Right cardiac atrium (tissue), 5 donors: ENCODE results near the gene TBL1Y. TPM values are rescaled to one million over a fixed set of nuclear protein-coding genes. Genes with fewer than 3 reads are reported as not detected.

Experiments
- ATAC-seq, 2 donors: fragments of 200-7000 bp; cut with Tn5 transposase; one replicate each; pipeline versions ENCODE4 v1.8.0 to v1.9.1; 2020; ENCODE audit warnings: moderate library complexity in 2 of 2, mild to moderate bottlenecking in 1 of 2
- DNase-seq, 3 donors: peaks; one replicate each; pipeline ENCODE4 v3.0.0-alpha.2; 2020
- H3K27ac ChIP-seq: one replicate; pipeline ENCODE4 v1.5.1; 2013; ENCODE audit warnings: mild to moderate bottlenecking, low read length, control low read depth, moderate library complexity
- H3K27me3 ChIP-seq: one replicate; pipeline ENCODE4 v1.6.1; 2013; ENCODE audit not compliant: control insufficient read depth, insufficient read depth
- H3K4me1 ChIP-seq: one replicate; pipeline ENCODE4 v1.6.1; 2013; ENCODE audit warnings: low read length; ENCODE audit not compliant: control insufficient read depth, insufficient read depth
- H3K4me3 ChIP-seq: one replicate; pipeline ENCODE4 v1.5.1; 2013; ENCODE audit warnings: low read length, control low read depth
- H3K9me3 ChIP-seq: one replicate; pipeline ENCODE4 v1.6.1; 2013; ENCODE audit warnings: low read length; ENCODE audit not compliant: control insufficient read depth
- WGBS: extraction: QIAGEN DNeasy Blood & Tissue Kit; methylation state at CpG from one replicate; pipeline ENCODE4 v1.1.7; 2013; 5-methylcytosine and 5-hydroxymethylcytosine counted together
- intact Hi-C, 4 donors: fragments of 100-400 bp; cut with DNase I; formaldehyde crosslinking; loops; one replicate each; pipeline versions ENCODE4 v1.11.0 to v1.14.0; 2022 to 2023
- polyA plus RNA-seq: library from polyadenylated mRNA; stranded (reverse); fragments of 200-250 nt; gene quantifications from one replicate; pipeline ENCODE4 v1.2.3, GENCODE V29; 2013
- total RNA-seq, 4 donors: library from RNA; stranded (reverse); fragmentation: NEBNext Ultra II Directional; extraction: Animal tissue kit (Norgen Biotek cat#: 25700); gene quantifications; one replicate each; pipeline ENCODE4 v1.2.1, GENCODE V29; 2021
- donor health status: healthy with polysubstance abuse.
- donor health status: DM: no; HTN: yes; CAD: no.
- donor health status: DM: no; HTN: no; CAD: no.
- donor health status: DM: no; HTN: yes; CAD: no; lungs with severe emphysema.
- donor health status: DM: yes; HTN: yes; CAD: no.

The TBL1Y gene
- total and polyA plus RNA-seq, 5 donors, result 0.05 to 0.17 TPM; not detected in 3

GRCh38 chrY:7125136-7126056, 214.9 kb downstream of the TBL1Y start:
- DNase-seq (no peak), ATAC-seq (no peak)
- no peaks in the 10 kb centered on the region for H3K4me1 ChIP-seq
- H3K4me3 ChIP-seq, result no peak overlapping the region
- no peak overlapping the region for H3K27ac ChIP-seq
- intact Hi-C loops, result no loop called here
- no peaks in the 10 kb centered on the region for H3K9me3 ChIP-seq
- 45% methylated on average over 6 of the region's 6 CpGs for WGBS
- no peaks in the 10 kb centered on the region for H3K27me3 ChIP-seq

DNA sequence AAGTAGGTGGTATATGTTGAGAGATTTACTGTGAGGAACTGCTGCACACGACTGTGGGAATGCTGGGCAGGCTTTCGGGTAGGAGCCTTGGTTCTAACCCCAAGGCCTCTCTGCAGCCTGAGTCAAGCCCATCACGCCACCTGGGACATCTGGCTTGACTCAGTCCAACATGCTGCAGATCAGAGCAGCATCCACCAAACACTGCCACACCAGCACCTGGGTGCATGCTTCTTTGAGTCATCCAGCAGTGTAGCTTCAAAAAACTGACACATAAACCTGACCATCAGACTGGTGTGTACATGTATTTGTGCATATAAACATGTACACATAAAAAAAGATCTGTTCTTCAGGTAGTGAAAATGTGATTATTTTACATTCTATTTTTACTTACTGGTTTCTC, 217.7 kb downstream of the TBL1Y start:
- no peak for ATAC-seq
- Histone ChIP-seq H3K27me3 (no peaks in the 10 kb centered on the region), H3K9me3 (no peaks in the 10 kb centered on the region), H3K27ac (no peak overlapping the region), H3K4me1 (no peaks in the 10 kb centered on the region), H3K4me3 (no peak overlapping the region)
- no peak for DNase-seq
- 86% methylated on average over 3 of the region's 3 CpGs for WGBS
- intact Hi-C loops, result no loop called here

Other genes with a start within 250 kb of the TBL1Y start
- gene AMELY, start 1.1 kb downstream of the TBL1Y start, total RNA-seq, result not detected
- gene AMELY, start 1.1 kb downstream of the TBL1Y start, polyA plus RNA-seq, result not detected